GM10248 (cell line): ENCODE results near the gene C3orf20.

Experiments used
- CTCF ChIA-PET: fragments of 300-600 bp; sonication (Branson Sonifier 250); formaldehyde crosslinking; extraction: SDS; loops from one replicate; lab custom pipeline; 2021; ENCODE audit warnings: antibody characterized with exemption; lab: Yijun Ruan, JAX
- POLR2A ChIA-PET: fragments of 350-650 bp; sonication (Branson Sonifier 250); formaldehyde crosslinking; extraction: SDS; loops from one replicate; lab custom pipeline; 2020; ENCODE audit warnings: antibody characterized with exemption; lab: Yijun Ruan, JAX
- DNase-seq: peaks from one replicate; pipeline ENCODE4 v3.0.0; 2012; ENCODE audit errors: extremely low spot score
- CTCF ChIP-seq: IDR thresholded peaks from 2 replicates; pipeline ENCODE4 v1.5.1; 2012; ENCODE audit warnings: mild to moderate bottlenecking, low read depth; ENCODE audit errors: extremely low read depth, missing control alignments, control extremely low read depth

Gene C3orf20

GRCh38 chr3:14640157-14640562 is 34.8 kb upstream of the C3orf20 start:
- CTCF ChIA-PET = interaction anchor here (1.2 to 1.8 kb wide), 2 partner anchors 10 to 141 kb away, joined by 3 to 7 read pairs; no protein-coding TSS in a partner anchor
- no peak for DNase-seq
- POLR2A ChIA-PET = no interaction called here

DNA sequence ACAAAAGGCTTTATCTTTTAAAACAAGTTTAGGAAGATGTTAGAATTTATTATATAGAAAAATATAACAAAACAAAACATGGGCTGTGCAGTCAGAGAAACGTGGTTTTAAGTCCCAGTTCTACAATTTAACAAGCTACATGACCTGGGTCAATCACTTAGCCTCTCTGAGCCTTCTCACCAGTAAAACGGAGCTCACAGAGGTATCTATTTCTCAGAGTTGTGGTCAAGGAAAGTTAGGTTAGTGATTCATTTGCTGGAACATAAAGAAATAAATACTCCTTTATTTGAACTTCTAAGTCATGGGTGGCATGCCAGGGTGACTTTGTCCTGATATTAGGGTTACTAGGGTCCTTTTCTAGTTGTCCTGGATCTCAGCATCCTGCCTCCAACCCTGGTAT is 34.2 kb upstream of the C3orf20 start:
- no peak for DNase-seq
- TF ChIP-seq CTCF = no peak
- ChIA-PET POLR2A (no interaction called here), CTCF (interaction anchor here (1.8 kb wide), 1 partner anchor 140 kb away, joined by 7 read pairs; no protein-coding TSS in a partner anchor)

More at GRCh38 chr3:14640157-14640562, 34.8 kb upstream of the C3orf20 start:
- TF ChIP-seq CTCF = no peak

DNA sequence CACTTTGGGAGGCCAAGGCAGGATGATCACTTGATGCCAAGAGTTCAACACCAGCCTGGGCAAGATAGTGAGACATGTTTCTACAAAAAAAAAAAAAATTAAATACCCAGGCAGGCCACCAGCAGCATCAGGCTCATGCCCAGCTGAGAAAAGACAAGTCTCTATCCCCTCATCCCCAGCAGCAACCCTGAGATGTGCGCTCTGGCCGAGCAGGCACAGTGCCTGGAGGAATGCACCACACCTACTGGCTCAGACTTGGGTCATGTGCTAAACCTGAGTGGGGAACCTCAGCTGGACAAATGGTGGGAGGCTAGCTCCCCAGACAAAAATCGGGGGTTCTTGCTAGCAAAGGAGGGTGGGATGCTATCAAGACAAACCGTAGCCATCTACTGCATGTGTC is 33.6 kb upstream of the C3orf20 start:
- no peak for DNase-seq
- POLR2A ChIA-PET = no interaction called here
- no peak for TF ChIP-seq CTCF
- CTCF ChIA-PET = interaction anchor here (1.8 kb wide), 1 partner anchor 140 kb away, joined by 7 read pairs; no protein-coding TSS in a partner anchor

GRCh38 chr3:14645453-14645852 is 29.5 kb upstream of the C3orf20 start:
- CTCF ChIA-PET = no interaction called here
- POLR2A ChIA-PET = no interaction called here
- TF ChIP-seq CTCF = no peak
- no peak for DNase-seq

- POLR2A ChIA-PET = no interaction called here
- no peak for DNase-seq
- CTCF ChIA-PET = no interaction called here
Measured at GRCh38 chr3:14646131-14646573, 28.8 kb upstream of the C3orf20 start.

GRCh38 chr3:14646589-14647413 is 28.1 kb upstream of the C3orf20 start:
- ChIA-PET POLR2A (no interaction called here), CTCF (interaction anchor here (0.8 kb wide), 1 partner anchor 60 kb away, joined by 3 read pairs; no protein-coding TSS in a partner anchor)
- no peak for DNase-seq

More at GRCh38 chr3:14646131-14646573, 28.8 kb upstream of the C3orf20 start:
- TF ChIP-seq CTCF = no peak

More at GRCh38 chr3:14646589-14647413, 28.1 kb upstream of the C3orf20 start:
- TF ChIP-seq CTCF = no peak
